Activated naive CD4-positive, alpha-beta T cell treated with anti-CD3 and anti-CD28 coated beads, Interleukin-2, amount 10 ng/mL, durations not matched to agents 7 days and 5 days (primary cell): ENCODE data around the gene SLC16A3.

Experiments
- CTCF ChIA-PET: fragments of 350-600 bp; sonication (Branson Sonifier 250); formaldehyde crosslinking; loops from one replicate; lab custom pipeline; 2021; ENCODE audit warnings: antibody characterized with exemption; lab: Charles Lee
- DNase-seq: peaks from one replicate; pipeline ENCODE4 v3.0.0-alpha.2; 2020
- H3K27ac Mint-ChIP-seq: one replicate; pipeline ENCODE4 v1.8.0; 2021; ENCODE audit warnings: mild to moderate bottlenecking, moderate library complexity, mixed read lengths
- H3K27me3 Mint-ChIP-seq: one replicate; pipeline ENCODE4 v1.8.0; 2021; ENCODE audit warnings: mild to moderate bottlenecking, mixed read lengths
- H3K36me3 Mint-ChIP-seq: one replicate; pipeline ENCODE4 v1.8.0; 2021; ENCODE audit warnings: mixed read lengths
- H3K4me1 Mint-ChIP-seq: one replicate; pipeline ENCODE4 v1.8.0; 2021; ENCODE audit warnings: mixed read lengths
- H3K4me3 Mint-ChIP-seq: one replicate; pipeline ENCODE4 v1.8.0; 2021; ENCODE audit warnings: mild to moderate bottlenecking, moderate library complexity, mixed read lengths
- H3K9me3 Mint-ChIP-seq: one replicate; pipeline ENCODE4 v1.8.0; 2021; ENCODE audit warnings: mixed read lengths

SLC16A3 gene

DNA sequence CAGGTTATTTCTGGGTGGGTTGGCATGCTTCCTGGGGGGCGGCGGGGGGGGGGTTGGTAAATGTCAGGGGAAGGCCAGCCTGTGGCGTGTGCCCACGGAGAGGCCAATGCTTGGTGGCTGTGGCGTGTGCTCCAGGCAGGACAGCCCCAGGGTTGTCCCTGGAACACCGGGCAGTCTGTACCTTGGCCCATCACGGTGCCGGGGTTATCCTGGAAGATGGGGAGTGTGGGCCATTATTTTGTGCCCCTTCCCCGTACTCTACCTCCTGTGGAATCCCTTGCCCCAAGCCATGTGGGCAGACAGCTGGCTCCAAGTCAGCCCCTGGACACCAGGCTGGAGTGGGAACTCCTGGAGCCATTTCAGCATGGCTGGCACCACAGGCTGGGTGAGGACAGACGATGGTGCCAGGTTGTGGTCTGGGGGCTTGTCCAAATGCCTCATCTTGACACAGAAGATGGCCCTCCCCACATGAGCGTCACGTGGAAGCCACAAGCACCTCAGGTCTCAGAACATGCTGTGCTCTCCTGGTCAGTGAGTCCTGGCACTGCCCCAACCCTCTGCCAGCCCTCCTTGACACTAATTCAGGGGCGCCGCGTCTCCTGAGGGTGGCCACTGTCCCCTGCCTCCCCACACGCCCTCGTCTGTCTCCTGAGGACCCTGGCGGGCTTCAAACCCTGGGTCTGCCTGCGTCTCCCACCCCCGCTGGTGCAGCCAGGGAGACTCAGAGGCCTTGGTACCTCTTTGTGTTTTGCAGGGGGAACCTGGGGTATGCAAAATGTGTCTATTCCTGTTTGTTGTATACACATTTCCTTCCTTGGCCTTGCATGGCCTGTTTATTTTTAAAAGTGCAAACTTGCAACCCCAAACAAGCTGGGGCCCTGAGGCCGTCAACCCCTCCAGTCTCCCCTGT, 4.3 kb downstream of the SLC16A3 start:
- peaks cover 39% of the 10 kb centered on the region for H3K4me1 Mint-ChIP-seq
- CTCF ChIA-PET, result no interaction called here
- H3K36me3 Mint-ChIP-seq, result peaks cover 16% of the 10 kb centered on the region
- peaks cover 4% of the 10 kb centered on the region for H3K27me3 Mint-ChIP-seq
- no peak overlapping the region for H3K4me3 Mint-ChIP-seq
- DNase-seq, result no peak
- H3K27ac Mint-ChIP-seq, result peak overlapping the region; percentile 82
- no peaks in the 10 kb centered on the region for H3K9me3 Mint-ChIP-seq

DNA sequence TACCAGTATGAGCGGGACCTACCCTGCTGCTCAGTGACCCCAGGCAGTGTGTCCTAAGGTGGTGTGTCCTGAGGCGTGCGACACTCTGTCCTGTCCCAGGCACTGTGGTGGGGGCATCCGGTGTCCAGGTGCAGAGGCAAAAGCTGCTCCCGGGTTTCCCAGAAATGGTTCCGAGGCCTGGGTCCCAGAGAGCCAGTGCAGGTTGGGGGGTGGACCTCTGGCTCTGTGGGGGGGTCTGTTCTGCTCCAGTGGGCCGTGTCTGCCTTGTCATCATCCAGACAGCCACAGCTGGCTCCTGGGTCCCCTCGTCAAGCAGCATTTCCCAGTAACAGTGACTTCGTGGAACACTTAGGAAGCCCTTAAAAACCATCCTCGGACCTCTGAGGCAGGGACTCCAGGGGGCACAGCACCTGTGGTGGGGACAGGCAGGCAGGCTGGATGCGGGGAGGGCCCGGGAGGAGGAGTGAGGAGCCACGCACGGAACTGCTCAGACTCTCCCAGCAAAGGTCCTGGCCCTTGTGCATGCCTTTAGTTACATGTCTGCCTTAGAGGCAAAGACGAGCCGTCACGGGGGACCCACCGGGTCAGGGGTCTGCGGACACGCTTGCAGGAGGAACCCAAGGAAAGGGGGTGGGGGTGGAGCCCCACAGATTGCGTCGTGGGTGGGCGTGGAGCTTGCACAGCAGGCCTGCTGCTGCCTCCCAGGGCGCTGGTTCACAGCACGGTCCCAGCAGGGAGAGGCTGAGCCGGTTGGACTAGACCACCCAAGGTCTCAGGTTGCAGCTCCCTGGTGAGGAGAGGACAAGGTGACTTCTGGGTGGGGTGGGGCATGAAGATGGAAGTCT, 5.6 kb downstream of the SLC16A3 start:
- H3K9me3 Mint-ChIP-seq, result no peaks in the 10 kb centered on the region
- CTCF ChIA-PET, result interaction anchor here (1.2 to 2.4 kb wide), 5 partner anchors 10 to 87 kb away, joined by 3 to 12 read pairs (median 4); no protein-coding TSS in a partner anchor
- peaks cover 23% of the 10 kb centered on the region for H3K36me3 Mint-ChIP-seq
- H3K4me3 Mint-ChIP-seq, result no peak overlapping the region
- peak; percentile 21 for DNase-seq
- H3K27me3 Mint-ChIP-seq, result no peaks in the 10 kb centered on the region
- no peak overlapping the region for H3K27ac Mint-ChIP-seq
- peaks cover 52% of the 10 kb centered on the region for H3K4me1 Mint-ChIP-seq

DNA sequence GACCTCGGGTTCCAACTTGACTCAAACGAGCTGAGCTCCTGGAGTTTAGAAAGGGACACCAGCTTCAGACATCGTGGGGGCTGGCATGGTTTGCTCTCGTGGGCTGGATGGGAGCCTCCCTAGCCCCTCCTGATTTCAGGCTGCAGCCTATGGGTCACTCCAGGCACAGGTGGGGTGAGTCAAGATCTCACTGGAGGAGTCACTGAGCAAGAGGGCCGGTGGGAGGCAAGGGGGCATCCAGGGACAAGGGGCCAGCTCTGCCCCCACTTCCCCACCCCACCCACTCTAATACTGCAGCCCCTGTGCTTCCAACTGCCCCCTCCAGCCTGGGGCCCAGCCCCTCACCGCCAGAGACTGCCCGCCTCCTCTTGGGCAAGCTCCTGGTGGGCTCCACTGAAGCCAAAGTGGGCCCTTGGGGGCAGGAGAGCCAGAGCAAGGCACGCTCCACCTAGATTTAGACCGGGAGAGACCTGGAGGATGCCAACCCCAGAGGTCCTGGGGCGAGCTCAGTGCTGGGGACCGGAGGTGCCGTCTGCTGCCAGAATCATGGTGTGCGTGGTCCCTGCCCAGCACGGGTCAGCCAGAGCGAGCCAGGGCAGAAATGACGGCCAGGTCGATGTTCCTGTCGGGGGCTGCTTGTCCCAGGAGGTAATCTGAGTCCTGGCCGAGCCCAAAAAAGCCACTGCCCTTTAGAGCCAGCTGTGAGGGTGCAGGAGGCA, 6.4 kb downstream of the SLC16A3 start:
- Mint-ChIP-seq H3K27ac (no peak overlapping the region), H3K4me3 (no peak overlapping the region), H3K4me1 (peaks cover 56% of the 10 kb centered on the region), H3K27me3 (no peaks in the 10 kb centered on the region), H3K9me3 (no peaks in the 10 kb centered on the region), H3K36me3 (peaks cover 20% of the 10 kb centered on the region)
- DNase-seq, result peak; percentile 20
- CTCF ChIA-PET, result interaction anchor here (1.1 to 2.4 kb wide), 15 partner anchors 9 to 205 kb away, joined by 3 to 12 read pairs (median 4); partner anchors contain the start of genes CD7 and DCXR

DNA sequence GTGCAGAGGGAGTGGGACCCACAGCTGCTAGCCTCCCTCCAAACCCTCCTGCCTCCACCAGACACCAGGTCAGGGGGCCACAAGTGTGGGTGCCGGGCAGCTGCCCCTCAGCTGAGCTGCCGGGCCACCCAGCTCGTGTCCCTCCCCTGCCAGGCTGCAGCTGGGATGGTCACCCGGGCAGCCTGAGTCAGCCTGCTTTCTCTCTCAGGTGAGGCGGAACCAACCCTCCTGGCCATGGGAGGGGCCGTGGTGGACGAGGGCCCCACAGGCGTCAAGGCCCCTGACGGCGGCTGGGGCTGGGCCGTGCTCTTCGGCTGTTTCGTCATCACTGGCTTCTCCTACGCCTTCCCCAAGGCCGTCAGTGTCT, 6.9 kb downstream of the SLC16A3 start:
- Mint-ChIP-seq H3K4me1 (peaks cover 60% of the 10 kb centered on the region), H3K36me3 (peaks cover 24% of the 10 kb centered on the region), H3K4me3 (no peak overlapping the region), H3K27ac (peak overlapping the region; percentile 70), H3K27me3 (no peaks in the 10 kb centered on the region), H3K9me3 (no peaks in the 10 kb centered on the region)
- CTCF ChIA-PET, result interaction anchor here (1.1 to 2.4 kb wide), 16 partner anchors 8 to 205 kb away, joined by 3 to 12 read pairs (median 4); partner anchors contain the start of genes CD7 and DCXR
- no peak for DNase-seq

DNA sequence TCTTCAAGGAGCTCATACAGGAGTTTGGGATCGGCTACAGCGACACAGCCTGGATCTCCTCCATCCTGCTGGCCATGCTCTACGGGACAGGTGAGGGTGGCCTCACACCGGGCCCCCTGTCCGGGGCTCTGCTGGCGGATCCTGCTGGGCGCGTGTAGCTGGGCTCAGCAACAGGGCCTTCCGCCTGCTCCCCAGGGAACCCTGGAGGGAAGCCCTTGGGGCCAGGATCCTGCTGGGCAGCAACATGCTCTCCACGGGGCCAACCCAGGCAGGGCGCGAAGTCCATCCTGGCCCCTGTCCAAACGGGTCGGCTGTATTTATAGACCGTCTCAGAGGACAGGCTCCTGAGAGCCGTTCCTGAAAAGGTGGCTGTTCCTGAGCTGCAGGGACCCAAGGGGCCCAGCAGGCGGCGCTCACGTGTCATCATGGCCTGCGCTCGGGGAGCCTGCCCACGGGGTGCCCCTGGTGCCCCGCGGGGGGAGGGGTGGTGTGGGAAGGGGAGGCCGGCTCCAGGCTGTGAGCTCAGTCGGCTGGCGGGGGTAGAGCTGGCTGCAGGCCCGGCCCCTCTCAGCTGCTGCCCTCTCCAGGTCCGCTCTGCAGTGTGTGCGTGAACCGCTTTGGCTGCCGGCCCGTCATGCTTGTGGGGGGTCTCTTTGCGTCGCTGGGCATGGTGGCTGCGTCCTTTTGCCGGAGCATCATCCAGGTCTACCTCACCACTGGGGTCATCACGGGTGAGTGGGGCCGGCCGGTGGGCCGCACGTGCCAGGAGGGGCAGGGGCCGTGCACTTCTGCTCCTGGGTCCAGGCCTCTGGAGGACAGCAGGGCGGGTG, 7.5 kb downstream of the SLC16A3 start:
- Mint-ChIP-seq H3K9me3 (no peaks in the 10 kb centered on the region), H3K27me3 (no peaks in the 10 kb centered on the region), H3K4me3 (no peak overlapping the region), H3K27ac (peak overlapping the region; percentile 70), H3K4me1 (peaks cover 66% of the 10 kb centered on the region), H3K36me3 (peaks cover 25% of the 10 kb centered on the region)
- CTCF ChIA-PET, result interaction anchor here (1.1 to 2.4 kb wide), 16 partner anchors 8 to 206 kb away, joined by 3 to 12 read pairs (median 4); partner anchors contain the start of genes CD7 and DCXR
- DNase-seq, result peak; percentile 79

DNA sequence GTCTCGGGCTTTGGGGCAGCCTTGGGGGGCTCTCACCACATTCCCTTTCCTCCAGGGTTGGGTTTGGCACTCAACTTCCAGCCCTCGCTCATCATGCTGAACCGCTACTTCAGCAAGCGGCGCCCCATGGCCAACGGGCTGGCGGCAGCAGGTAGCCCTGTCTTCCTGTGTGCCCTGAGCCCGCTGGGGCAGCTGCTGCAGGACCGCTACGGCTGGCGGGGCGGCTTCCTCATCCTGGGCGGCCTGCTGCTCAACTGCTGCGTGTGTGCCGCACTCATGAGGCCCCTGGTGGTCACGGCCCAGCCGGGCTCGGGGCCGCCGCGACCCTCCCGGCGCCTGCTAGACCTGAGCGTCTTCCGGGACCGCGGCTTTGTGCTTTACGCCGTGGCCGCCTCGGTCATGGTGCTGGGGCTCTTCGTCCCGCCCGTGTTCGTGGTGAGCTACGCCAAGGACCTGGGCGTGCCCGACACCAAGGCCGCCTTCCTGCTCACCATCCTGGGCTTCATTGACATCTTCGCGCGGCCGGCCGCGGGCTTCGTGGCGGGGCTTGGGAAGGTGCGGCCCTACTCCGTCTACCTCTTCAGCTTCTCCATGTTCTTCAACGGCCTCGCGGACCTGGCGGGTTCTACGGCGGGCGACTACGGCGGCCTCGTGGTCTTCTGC, 8.4 kb downstream of the SLC16A3 start:
- no peaks in the 10 kb centered on the region for H3K27me3 Mint-ChIP-seq
- CTCF ChIA-PET, result interaction anchor here (1.1 to 2.4 kb wide), 5 partner anchors 61 to 207 kb away, joined by 3 to 12 read pairs (median 5); partner anchors contain the start of gene CD7
- H3K27ac Mint-ChIP-seq, result no peak overlapping the region
- H3K9me3 Mint-ChIP-seq, result no peaks in the 10 kb centered on the region
- H3K4me3 Mint-ChIP-seq, result peak overlapping the region; percentile 41
- H3K4me1 Mint-ChIP-seq, result peaks cover 69% of the 10 kb centered on the region
- peaks cover 25% of the 10 kb centered on the region for H3K36me3 Mint-ChIP-seq
- peak; percentile 25 for DNase-seq

DNA sequence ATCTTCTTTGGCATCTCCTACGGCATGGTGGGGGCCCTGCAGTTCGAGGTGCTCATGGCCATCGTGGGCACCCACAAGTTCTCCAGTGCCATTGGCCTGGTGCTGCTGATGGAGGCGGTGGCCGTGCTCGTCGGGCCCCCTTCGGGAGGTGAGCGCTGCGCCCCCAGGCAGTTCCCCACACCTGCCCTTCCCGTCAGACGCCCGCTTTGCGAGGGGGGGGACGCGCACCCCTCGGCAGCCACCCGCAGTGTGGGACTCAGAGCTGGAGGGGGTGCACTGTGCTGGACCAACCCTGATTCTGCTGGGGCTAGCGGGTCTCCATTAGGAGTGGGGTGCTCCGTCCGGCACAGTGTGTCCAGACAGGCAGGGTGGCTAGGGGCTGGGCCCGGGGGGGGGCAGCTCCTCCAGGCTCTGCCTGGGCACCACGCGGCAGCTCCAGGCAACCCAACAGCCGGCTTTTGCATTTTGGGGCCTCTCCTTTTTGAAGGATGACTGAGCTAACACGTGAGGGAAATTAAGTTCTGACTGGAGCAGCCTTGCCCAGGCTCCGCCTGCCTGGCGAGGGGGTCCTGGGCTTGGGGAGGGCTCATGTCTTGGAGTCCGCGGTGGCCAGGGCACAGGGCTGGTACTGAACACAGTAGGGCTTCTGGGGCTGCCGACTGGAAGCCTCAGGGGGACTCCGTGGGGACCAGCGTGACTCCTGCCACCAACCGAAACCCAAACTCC, 9.1 kb downstream of the SLC16A3 start:
- no peaks in the 10 kb centered on the region for H3K27me3 Mint-ChIP-seq
- peak overlapping the region; percentile 85 for H3K27ac Mint-ChIP-seq
- peaks cover 69% of the 10 kb centered on the region for H3K4me1 Mint-ChIP-seq
- H3K36me3 Mint-ChIP-seq, result peaks cover 25% of the 10 kb centered on the region
- peak; percentile 34 for DNase-seq
- CTCF ChIA-PET, result interaction anchor here (1.1 to 2.4 kb wide), 4 partner anchors 8 to 208 kb away, joined by 4 to 7 read pairs (median 6); partner anchors contain the start of gene SLC16A3
- H3K9me3 Mint-ChIP-seq, result no peaks in the 10 kb centered on the region
- peak overlapping the region; percentile 69 for H3K4me3 Mint-ChIP-seq

DNA sequence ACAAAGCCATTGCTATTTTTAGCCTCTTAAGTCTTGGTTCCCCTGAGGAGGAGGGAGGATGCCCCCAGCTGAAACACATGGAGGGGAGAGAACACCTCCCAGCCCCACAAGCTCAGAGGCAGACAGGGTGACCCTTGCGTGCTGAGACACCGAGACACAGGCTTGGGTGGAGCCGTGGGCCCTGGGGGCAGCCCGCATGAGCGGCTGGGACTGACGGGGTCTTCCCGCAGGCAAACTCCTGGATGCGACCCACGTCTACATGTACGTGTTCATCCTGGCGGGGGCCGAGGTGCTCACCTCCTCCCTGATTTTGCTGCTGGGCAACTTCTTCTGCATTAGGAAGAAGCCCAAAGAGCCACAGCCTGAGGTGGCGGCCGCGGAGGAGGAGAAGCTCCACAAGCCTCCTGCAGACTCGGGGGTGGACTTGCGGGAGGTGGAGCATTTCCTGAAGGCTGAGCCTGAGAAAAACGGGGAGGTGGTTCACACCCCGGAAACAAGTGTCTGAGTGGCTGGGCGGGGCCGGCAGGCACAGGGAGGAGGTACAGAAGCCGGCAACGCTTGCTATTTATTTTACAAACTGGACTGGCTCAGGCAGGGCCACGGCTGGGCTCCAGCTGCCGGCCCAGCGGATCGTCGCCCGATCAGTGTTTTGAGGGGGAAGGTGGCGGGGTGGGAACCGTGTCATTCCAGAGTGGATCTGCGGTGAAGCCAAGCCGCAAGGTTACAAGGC, 9.8 kb downstream of the SLC16A3 start:
- Mint-ChIP-seq H3K4me3 (peak overlapping the region; percentile 69), H3K4me1 (peaks cover 66% of the 10 kb centered on the region), H3K36me3 (peaks cover 22% of the 10 kb centered on the region), H3K27ac (peak overlapping the region; percentile 85), H3K27me3 (no peaks in the 10 kb centered on the region), H3K9me3 (no peaks in the 10 kb centered on the region)
- DNase-seq, result peak; percentile 88
- CTCF ChIA-PET, result interaction anchor here (1.1 to 1.4 kb wide), 3 partner anchors 9 to 208 kb away, joined by 4 to 7 read pairs (median 6); partner anchors contain the start of gene SLC16A3

DNA sequence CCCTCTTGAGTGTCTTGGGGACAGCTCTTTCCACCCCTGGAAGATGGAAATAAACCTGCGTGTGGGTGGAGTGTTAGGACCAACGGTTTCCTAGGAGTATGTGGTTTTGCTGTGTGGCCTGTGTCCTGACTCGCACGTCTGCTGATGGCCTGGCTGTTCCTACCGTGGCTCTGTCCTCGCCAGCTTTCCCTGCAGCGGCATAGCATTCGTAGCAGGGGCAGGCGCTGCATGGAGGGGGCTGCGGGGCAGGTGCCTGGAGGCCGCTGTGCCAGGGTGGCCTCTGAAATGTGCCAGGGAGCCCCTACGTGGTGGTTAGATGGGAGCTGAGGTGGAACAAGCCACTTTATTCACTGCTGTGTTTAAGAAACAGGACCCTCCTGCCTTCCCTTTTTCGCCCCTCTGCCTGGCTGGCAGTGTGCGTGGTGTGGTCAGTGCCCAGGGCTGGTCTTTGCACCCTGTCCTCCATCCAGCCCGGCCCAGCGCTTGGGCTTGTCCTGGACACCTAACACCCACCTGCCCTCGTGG, 10.6 kb downstream of the SLC16A3 start:
- no peaks in the 10 kb centered on the region for H3K9me3 Mint-ChIP-seq
- no peak overlapping the region for H3K27ac Mint-ChIP-seq
- no peaks in the 10 kb centered on the region for H3K27me3 Mint-ChIP-seq
- peak; percentile 20 for DNase-seq
- CTCF ChIA-PET, result interaction anchor here (1.1 kb wide), 1 partner anchor 209 kb away, joined by 6 read pairs; no protein-coding TSS in a partner anchor
- peaks cover 66% of the 10 kb centered on the region for H3K4me1 Mint-ChIP-seq
- peaks cover 30% of the 10 kb centered on the region for H3K36me3 Mint-ChIP-seq
- no peak overlapping the region for H3K4me3 Mint-ChIP-seq

DNA sequence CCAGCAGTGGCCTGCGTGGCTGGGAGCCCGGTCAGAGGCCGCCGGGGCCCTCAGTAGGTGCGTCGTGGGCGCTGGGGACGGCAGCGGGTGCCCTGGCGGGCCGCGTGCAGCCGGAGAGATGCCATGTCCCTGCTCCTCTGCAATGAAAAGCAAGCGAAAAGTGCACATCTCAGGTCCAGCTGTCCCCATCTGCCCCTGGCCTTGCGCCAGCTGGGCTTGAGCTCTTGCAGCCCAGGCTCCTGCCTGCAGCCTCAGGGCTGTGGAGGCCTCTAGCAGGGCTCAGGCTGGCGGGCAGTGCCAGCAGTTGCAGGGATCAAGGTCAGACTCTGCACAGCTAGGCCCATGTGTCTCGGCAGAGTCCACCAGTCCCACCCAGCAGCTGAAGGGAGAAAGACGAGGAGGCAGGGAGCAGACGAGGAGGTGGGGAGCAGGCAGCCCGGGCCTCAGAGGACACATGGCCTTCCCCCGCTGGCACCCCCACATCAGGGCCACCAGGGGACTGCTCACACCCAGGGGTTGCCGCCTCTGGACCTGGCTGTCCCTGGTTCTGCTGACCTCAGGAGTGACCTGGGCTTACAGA, 11.2 kb downstream of the SLC16A3 start:
- H3K36me3 Mint-ChIP-seq, result peaks cover 36% of the 10 kb centered on the region
- H3K27me3 Mint-ChIP-seq, result no peaks in the 10 kb centered on the region
- DNase-seq, result no peak
- H3K9me3 Mint-ChIP-seq, result no peaks in the 10 kb centered on the region
- no peak overlapping the region for H3K4me3 Mint-ChIP-seq
- peak overlapping the region; percentile 83 for H3K27ac Mint-ChIP-seq
- CTCF ChIA-PET, result no interaction called here
- H3K4me1 Mint-ChIP-seq, result peaks cover 66% of the 10 kb centered on the region
